Astrocyte (in vitro differentiated cells and primary cell): ENCODE results near the gene SLC10A3. TPM values are rescaled to one million over a fixed set of nuclear protein-coding genes. Genes with fewer than 3 reads are reported as not detected.

Experiments used
- DNase-seq: peaks from one replicate; pipeline ENCODE4 v3.0.0-alpha.2; 2010; ENCODE audit warnings: low read depth
- FAIRE-seq: peaks from 2 replicates; lab custom pipeline; 2011; peaks lifted over from hg19 to GRCh38; lab: Jason Lieb, UNC
- H2AFZ ChIP-seq: 2 replicates; pipeline ENCODE4 v1.6.0; 2012; ENCODE audit warnings: low read depth, low read length, inconsistent platforms
- H3K27ac ChIP-seq: 2 replicates; pipeline ENCODE4 v1.5.1; 2011; ENCODE audit warnings: low read depth, low read length, inconsistent platforms
- H3K27me3 ChIP-seq: 2 replicates; pipeline ENCODE4 v1.6.0; 2011; ENCODE audit warnings: low read length, inconsistent platforms; ENCODE audit not compliant: insufficient read depth
- H3K36me3 ChIP-seq: 2 replicates; pipeline ENCODE4 v1.5.1; 2011; ENCODE audit warnings: low read length, inconsistent platforms; ENCODE audit not compliant: insufficient read depth
- H3K4me1 ChIP-seq: 2 replicates; pipeline ENCODE4 v1.5.1; 2011; ENCODE audit warnings: low read length, inconsistent platforms; ENCODE audit not compliant: insufficient read depth
- H3K4me2 ChIP-seq: 2 replicates; pipeline ENCODE4 v1.6.0; 2012; ENCODE audit warnings: low read length, inconsistent platforms
- H3K4me3 ChIP-seq: 2 replicates; pipeline ENCODE4 v1.5.1; 2011; ENCODE audit warnings: low read depth, mild to moderate bottlenecking, low read length, inconsistent platforms; ENCODE audit not compliant: insufficient read depth
- H3K79me2 ChIP-seq: 2 replicates; pipeline ENCODE4 v1.6.0; 2012; ENCODE audit warnings: mild to moderate bottlenecking, low read length, inconsistent platforms; ENCODE audit not compliant: insufficient read depth
- H3K9ac ChIP-seq: 2 replicates; pipeline ENCODE4 v1.6.0; 2012; ENCODE audit warnings: mild to moderate bottlenecking, low read length, inconsistent platforms
- H3K9me3 ChIP-seq: 2 replicates; pipeline ENCODE4 v1.5.1; 2012; ENCODE audit warnings: low read depth, mild to moderate bottlenecking, low read length, inconsistent platforms; ENCODE audit not compliant: insufficient read depth
- H4K20me1 ChIP-seq: 2 replicates; pipeline ENCODE4 v1.6.0; 2012; ENCODE audit warnings: low read length, inconsistent platforms; ENCODE audit not compliant: insufficient read depth
- H3K27ac Mint-ChIP-seq: one replicate; pipeline ENCODE4 v1.8.0; 2021; ENCODE audit warnings: mild to moderate bottlenecking, mixed read lengths; ENCODE audit not compliant: unreplicated experiment
- H3K27me3 Mint-ChIP-seq: one replicate; pipeline ENCODE4 v1.8.0; 2021; ENCODE audit warnings: low read depth, mixed read lengths; ENCODE audit not compliant: unreplicated experiment
- H3K36me3 Mint-ChIP-seq: one replicate; pipeline ENCODE4 v1.8.0; 2021; ENCODE audit warnings: low read depth, mixed read lengths; ENCODE audit not compliant: unreplicated experiment
- H3K4me1 Mint-ChIP-seq: one replicate; pipeline ENCODE4 v1.8.0; 2021; ENCODE audit warnings: low read depth, mixed read lengths; ENCODE audit not compliant: unreplicated experiment
- H3K4me3 Mint-ChIP-seq: one replicate; pipeline ENCODE4 v1.8.0; 2021; ENCODE audit warnings: mild to moderate bottlenecking, moderate library complexity, mixed read lengths; ENCODE audit not compliant: unreplicated experiment
- H3K9me3 Mint-ChIP-seq: one replicate; pipeline ENCODE4 v1.8.0; 2021; ENCODE audit warnings: mild to moderate bottlenecking, mixed read lengths; ENCODE audit not compliant: unreplicated experiment
- EZH2 ChIP-seq: IDR thresholded peaks from 2 replicates; pipeline ENCODE4 v1.6.1; 2012; ENCODE audit warnings: mild to moderate bottlenecking, low read length, inconsistent platforms; ENCODE audit not compliant: insufficient read depth
- total RNA-seq: library from RNA; stranded (reverse); gene quantifications from 2 replicates; pipeline ENCODE4 v1.2.1, GENCODE V29; 2021
- TF ChIP-seq, protein P1 (sequence below): IDR thresholded peaks from 2 replicates; pipeline ENCODE4 v1.5.1; 2011; ENCODE audit warnings: low read depth, mild to moderate bottlenecking, inconsistent platforms, low read length, moderate library complexity; ENCODE audit not compliant: insufficient read depth

The SLC10A3 gene
- total RNA-seq, 1 donor from 2014 or later, result 24.4 TPM

DNA sequence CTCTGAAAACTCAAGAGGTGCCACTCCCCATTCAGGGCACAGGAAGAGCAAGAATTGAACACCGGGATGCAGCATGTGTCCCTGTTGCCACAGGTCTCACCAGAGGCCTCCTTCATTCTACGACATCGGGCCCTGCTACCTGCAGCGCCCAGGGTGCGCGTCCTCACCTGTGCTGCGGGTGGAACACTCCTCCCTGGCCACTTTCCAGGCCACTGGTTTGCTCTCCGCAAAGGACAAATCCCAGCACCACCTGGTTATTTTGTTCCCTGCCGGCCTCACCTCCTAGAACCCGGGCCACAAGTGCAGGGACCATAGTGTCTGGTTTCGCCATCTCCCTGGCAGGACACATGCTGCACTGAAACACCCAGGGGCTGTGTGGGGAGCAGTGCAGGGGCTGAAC, 39.9 kb upstream of the SLC10A3 start:
- no peaks in the 10 kb centered on the region for H3K27me3 Mint-ChIP-seq
- no peaks in the 10 kb centered on the region for H3K79me2 ChIP-seq
- no peaks in the 10 kb centered on the region for H3K27me3 ChIP-seq
- DNase-seq (no peak), FAIRE-seq (no peak)
- peak overlapping the region; percentile 2 for H3K4me3 Mint-ChIP-seq
- TF ChIP-seq EZH2, result no peak
- TF ChIP-seq, protein P1, sequence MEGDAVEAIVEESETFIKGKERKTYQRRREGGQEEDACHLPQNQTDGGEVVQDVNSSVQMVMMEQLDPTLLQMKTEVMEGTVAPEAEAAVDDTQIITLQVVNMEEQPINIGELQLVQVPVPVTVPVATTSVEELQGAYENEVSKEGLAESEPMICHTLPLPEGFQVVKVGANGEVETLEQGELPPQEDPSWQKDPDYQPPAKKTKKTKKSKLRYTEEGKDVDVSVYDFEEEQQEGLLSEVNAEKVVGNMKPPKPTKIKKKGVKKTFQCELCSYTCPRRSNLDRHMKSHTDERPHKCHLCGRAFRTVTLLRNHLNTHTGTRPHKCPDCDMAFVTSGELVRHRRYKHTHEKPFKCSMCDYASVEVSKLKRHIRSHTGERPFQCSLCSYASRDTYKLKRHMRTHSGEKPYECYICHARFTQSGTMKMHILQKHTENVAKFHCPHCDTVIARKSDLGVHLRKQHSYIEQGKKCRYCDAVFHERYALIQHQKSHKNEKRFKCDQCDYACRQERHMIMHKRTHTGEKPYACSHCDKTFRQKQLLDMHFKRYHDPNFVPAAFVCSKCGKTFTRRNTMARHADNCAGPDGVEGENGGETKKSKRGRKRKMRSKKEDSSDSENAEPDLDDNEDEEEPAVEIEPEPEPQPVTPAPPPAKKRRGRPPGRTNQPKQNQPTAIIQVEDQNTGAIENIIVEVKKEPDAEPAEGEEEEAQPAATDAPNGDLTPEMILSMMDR, result no peak
- H3K9ac ChIP-seq, result no peak overlapping the region
- H3K4me1 ChIP-seq, result peaks cover 14% of the 10 kb centered on the region
- H3K4me2 ChIP-seq, result no peak overlapping the region
- H4K20me1 ChIP-seq, result peaks cover 4% of the 10 kb centered on the region
- H3K27ac ChIP-seq, result no peak overlapping the region
- no peaks in the 10 kb centered on the region for H3K9me3 Mint-ChIP-seq
- H3K36me3 ChIP-seq, result no peaks in the 10 kb centered on the region
- peaks cover 3% of the 10 kb centered on the region for H3K36me3 Mint-ChIP-seq
- H3K9me3 ChIP-seq, result no peaks in the 10 kb centered on the region
- no peak overlapping the region for H3K4me3 ChIP-seq
- peaks cover 2% of the 10 kb centered on the region for H3K4me1 Mint-ChIP-seq
- no peak overlapping the region for H3K27ac Mint-ChIP-seq
- no peak overlapping the region for H2AFZ ChIP-seq

DNA sequence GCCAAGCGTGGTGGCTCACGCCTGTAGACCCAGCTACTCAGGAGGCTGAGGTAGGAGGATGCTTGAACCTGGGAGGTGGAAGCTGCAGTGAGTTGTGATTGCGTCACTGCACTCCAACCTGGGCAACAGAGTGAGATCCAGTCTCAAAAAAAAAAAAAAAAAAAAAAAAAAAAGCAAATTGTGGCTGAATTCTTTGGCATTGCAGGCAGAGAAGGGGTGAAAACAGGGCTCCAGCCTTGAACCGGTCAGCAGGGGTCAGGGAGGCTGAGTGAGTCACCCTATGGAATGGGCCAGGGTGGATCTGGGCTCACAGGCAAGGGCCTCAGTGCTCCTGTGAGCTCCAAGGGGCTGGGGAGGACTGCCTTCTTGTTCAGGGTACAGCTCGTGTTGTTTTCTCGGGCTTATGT, 38.8 kb upstream of the SLC10A3 start:
- H3K79me2 ChIP-seq, result no peaks in the 10 kb centered on the region
- H2AFZ ChIP-seq, result no peak overlapping the region
- DNase-seq (no peak), FAIRE-seq (no peak)
- Mint-ChIP-seq H3K27me3 (no peaks in the 10 kb centered on the region), H3K9me3 (no peaks in the 10 kb centered on the region), H3K4me3 (no peak overlapping the region), H3K27ac (no peak overlapping the region), H3K4me1 (peaks cover 2% of the 10 kb centered on the region), H3K36me3 (no peaks in the 10 kb centered on the region)
- H3K27ac ChIP-seq, result no peak overlapping the region
- H3K36me3 ChIP-seq, result no peaks in the 10 kb centered on the region
- no peaks in the 10 kb centered on the region for H3K9me3 ChIP-seq
- no peaks in the 10 kb centered on the region for H4K20me1 ChIP-seq
- H3K4me1 ChIP-seq, result peaks cover 12% of the 10 kb centered on the region
- TF ChIP-seq, protein P1, result no peak
- no peak for TF ChIP-seq EZH2
- no peak overlapping the region for H3K4me3 ChIP-seq
- H3K9ac ChIP-seq, result no peak overlapping the region
- no peaks in the 10 kb centered on the region for H3K27me3 ChIP-seq
- H3K4me2 ChIP-seq, result no peak overlapping the region

DNA sequence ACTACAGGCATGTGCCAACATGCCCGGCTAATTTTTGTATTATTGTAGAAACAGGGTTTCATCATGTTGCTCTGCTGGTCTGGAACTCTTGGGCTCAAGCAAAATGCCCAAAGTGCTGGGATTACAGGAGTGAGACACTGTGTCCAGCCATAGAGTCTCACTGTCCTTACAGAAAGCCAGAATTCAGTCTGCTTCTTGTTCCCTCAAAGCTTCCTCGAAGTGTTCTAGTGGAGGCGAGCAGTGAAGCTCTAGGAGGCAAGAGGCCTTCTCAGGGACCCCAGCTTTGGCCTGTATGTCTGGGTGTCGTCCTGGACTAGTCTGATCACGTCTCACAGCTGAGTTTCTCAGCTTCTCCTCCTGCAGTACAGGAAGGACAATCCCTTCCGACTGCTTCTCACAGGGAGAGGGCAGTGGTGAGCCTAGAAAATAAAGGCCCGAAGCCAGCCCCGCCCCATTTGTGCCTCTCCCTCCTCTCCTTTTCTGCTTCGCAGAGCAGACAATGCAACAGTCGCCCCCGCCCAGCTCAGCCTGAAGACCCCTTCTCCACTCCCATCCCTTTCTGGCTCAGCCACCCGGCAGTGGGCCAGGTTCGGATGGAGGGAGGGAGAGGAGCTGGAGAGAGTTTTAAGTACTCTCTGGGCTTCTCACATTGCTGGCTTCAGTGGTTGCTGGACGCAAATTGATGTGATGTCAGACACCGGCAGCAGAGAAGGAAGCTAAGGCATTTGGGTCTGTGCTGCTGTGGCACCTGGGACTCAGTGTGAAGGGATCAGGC, 36.7 kb upstream of the SLC10A3 start:
- Mint-ChIP-seq H3K27me3 (no peaks in the 10 kb centered on the region), H3K4me3 (no peak overlapping the region), H3K36me3 (no peaks in the 10 kb centered on the region), H3K27ac (peak overlapping the region; percentile 85), H3K4me1 (peaks cover 2% of the 10 kb centered on the region), H3K9me3 (no peaks in the 10 kb centered on the region)
- Histone ChIP-seq H3K9ac (peak overlapping the region; percentile 76), H3K9me3 (no peaks in the 10 kb centered on the region), H4K20me1 (no peaks in the 10 kb centered on the region), H3K4me3 (peak overlapping the region; percentile 55), H3K27me3 (no peaks in the 10 kb centered on the region), H3K79me2 (no peaks in the 10 kb centered on the region), H3K27ac (peak overlapping the region; percentile 53), H2AFZ (peak overlapping the region; percentile 63), H3K36me3 (no peaks in the 10 kb centered on the region), H3K4me1 (peaks cover 12% of the 10 kb centered on the region), H3K4me2 (peak overlapping the region; percentile 91)
- DNase-seq, result peak; percentile 58
- peak; percentile 5 for FAIRE-seq
- TF ChIP-seq, protein P1, result peak; percentile 23
- no peak for TF ChIP-seq EZH2
